NB4 (cell line): ENCODE measurements around the gene COL4A2.

ENCODE experiments used
- MYC ChIP-seq: IDR thresholded peaks from 2 replicates; pipeline ENCODE4 v1.6.1; 2011; ENCODE audit warnings: low read depth, low read length
- POLR2A ChIP-seq: IDR thresholded peaks from 2 replicates; pipeline ENCODE4 v1.6.1; 2011; ENCODE audit warnings: mild to moderate bottlenecking; ENCODE audit not compliant: insufficient read length; ENCODE audit errors: extremely low read depth
- TF ChIP-seq, protein P1 (sequence below): IDR thresholded peaks from one replicate; pipeline ENCODE4 v1.5.1; 2012; ENCODE audit warnings: low read depth, low read length
- TF ChIP-seq, protein P2 (sequence below): IDR thresholded peaks from 2 replicates; pipeline ENCODE4 v1.6.1; 2011; ENCODE audit warnings: low read depth, low read length

DNA sequence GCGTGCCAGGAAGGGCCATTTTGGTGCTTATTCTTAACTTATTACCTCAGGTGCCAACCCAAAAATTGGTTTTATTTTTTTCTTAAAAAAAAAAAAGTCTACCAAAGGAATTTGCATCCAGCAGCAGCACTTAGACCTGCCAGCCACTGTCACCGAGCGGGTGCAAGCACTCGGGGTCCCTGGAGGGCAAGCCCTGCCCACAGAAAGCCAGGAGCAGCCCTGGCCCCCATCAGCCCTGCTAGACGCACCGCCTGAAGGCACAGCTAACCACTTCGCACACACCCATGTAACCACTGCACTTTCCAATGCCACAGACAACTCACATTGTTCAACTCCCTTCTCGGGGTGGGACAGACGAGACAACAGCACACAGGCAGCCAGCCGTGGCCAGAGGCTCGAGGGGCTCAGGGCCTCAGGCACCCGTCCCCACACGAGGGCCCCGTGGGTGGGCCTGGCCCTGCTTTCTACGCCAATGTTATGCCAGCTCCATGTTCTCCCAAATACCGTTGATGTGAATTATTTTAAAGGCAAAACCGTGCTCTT lies 205.2 kb downstream of the COL4A2 start:
- TF ChIP-seq, protein P1, sequence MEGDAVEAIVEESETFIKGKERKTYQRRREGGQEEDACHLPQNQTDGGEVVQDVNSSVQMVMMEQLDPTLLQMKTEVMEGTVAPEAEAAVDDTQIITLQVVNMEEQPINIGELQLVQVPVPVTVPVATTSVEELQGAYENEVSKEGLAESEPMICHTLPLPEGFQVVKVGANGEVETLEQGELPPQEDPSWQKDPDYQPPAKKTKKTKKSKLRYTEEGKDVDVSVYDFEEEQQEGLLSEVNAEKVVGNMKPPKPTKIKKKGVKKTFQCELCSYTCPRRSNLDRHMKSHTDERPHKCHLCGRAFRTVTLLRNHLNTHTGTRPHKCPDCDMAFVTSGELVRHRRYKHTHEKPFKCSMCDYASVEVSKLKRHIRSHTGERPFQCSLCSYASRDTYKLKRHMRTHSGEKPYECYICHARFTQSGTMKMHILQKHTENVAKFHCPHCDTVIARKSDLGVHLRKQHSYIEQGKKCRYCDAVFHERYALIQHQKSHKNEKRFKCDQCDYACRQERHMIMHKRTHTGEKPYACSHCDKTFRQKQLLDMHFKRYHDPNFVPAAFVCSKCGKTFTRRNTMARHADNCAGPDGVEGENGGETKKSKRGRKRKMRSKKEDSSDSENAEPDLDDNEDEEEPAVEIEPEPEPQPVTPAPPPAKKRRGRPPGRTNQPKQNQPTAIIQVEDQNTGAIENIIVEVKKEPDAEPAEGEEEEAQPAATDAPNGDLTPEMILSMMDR, result no peak
- no peak for TF ChIP-seq POLR2A
- TF ChIP-seq, protein P2, sequence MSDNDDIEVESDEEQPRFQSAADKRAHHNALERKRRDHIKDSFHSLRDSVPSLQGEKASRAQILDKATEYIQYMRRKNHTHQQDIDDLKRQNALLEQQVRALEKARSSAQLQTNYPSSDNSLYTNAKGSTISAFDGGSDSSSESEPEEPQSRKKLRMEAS, result no peak
- no peak for TF ChIP-seq MYC
